OCI-LY7 (cell line): Measurements from ENCODE around the gene ARHGAP26.

ENCODE experiments used
- CTCF ChIP-seq: fragments of 200-600 bp; sonication (generic); conservative IDR thresholded peaks from 2 replicates; pipeline ENCODE4 v1.5.1; 2014; ENCODE audit warnings: mild to moderate bottlenecking, antibody characterized with exemption, low read length, moderate library complexity, mixed read lengths
- EZH2phosphoT487 ChIP-seq: fragments of 200-600 bp; sonication (generic); IDR thresholded peaks from 2 replicates; pipeline ENCODE4 v1.6.1; 2018; ENCODE audit warnings: low read depth, borderline replicate concordance, mild to moderate bottlenecking, mixed run types, antibody characterized with exemption, low read length, moderate library complexity, mixed read lengths

DNA sequence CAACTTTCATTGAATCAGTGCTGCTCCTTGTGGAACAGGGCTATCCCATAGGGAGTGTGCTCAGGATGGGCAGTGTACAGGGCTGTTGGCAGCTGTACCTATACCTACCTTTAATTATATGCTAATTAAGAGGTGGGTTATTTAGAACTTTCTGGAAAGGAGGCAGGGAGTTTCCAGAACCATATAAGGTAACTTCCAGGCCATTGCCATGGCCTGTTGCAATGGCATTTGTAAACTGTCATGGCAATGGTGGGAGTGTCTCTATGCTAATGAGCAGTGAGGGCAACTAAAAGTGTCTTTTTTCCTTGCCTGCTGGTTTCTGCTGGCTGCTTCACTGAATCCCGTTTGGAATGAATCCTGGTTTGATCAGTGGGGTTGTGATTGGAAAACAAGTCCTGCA is 2.3 kb upstream of the ARHGAP26 start:
- TF ChIP-seq CTCF (no peak), EZH2phosphoT487 (no peak)
